Memory B cell (primary cell): ENCODE measurements around the gene PRKG2.

Source experiments
- ATAC-seq: fragments of 150-1000 bp; cut with Tn5 transposase; 2 replicates; pipeline ENCODE4 v1.10.0; 2021; ENCODE audit warnings: low read depth, mild to moderate bottlenecking, moderate library complexity
- DNase-seq, 2 donors: peaks; one replicate each; pipeline ENCODE4 v3.0.0; 2022; ENCODE audit warnings: low spot score in 2 of 2
- H3K27ac Mint-ChIP-seq: one replicate; pipeline ENCODE4 v1.8.0; 2022; ENCODE audit warnings: mild to moderate bottlenecking, moderate library complexity, mixed read lengths
- H3K27me3 Mint-ChIP-seq: one replicate; pipeline ENCODE4 v1.8.0; 2022; ENCODE audit warnings: mixed read lengths
- H3K36me3 Mint-ChIP-seq: one replicate; pipeline ENCODE4 v1.8.0; 2022; ENCODE audit warnings: mild to moderate bottlenecking, mixed read lengths
- H3K4me1 Mint-ChIP-seq: one replicate; pipeline ENCODE4 v1.8.0; 2022; ENCODE audit warnings: mixed read lengths
- H3K4me3 Mint-ChIP-seq: one replicate; pipeline ENCODE4 v1.8.0; 2022; ENCODE audit warnings: mild to moderate bottlenecking, moderate library complexity, mixed read lengths
- H3K9me3 Mint-ChIP-seq: one replicate; pipeline ENCODE4 v1.8.0; 2022; ENCODE audit warnings: mixed read lengths

The PRKG2 gene

GRCh38 chr4:81081156-81081555 is 133.9 kb downstream of the PRKG2 start:
- ATAC-seq (no peak), DNase-seq (no peak)
- no peak overlapping the region for H3K4me3 Mint-ChIP-seq
- H3K9me3 Mint-ChIP-seq: peaks cover 2% of the 10 kb centered on the region
- peaks cover 9% of the 10 kb centered on the region for H3K27me3 Mint-ChIP-seq
- H3K27ac Mint-ChIP-seq: no peak overlapping the region
- peaks cover 3% of the 10 kb centered on the region for H3K36me3 Mint-ChIP-seq
- no peaks in the 10 kb centered on the region for H3K4me1 Mint-ChIP-seq

- ATAC-seq: no peak
- Mint-ChIP-seq H3K27me3 (peaks cover 4% of the 10 kb centered on the region), H3K9me3 (no peaks in the 10 kb centered on the region), H3K4me3 (no peak overlapping the region), H3K4me1 (peaks cover 2% of the 10 kb centered on the region), H3K36me3 (no peaks in the 10 kb centered on the region), H3K27ac (no peak overlapping the region)
- DNase-seq: no peak
Observed at GRCh38 chr4:81071013-81071412, 144.0 kb downstream of the PRKG2 start.

GRCh38 chr4:81069706-81070331 is 145.2 kb downstream of the PRKG2 start:
- Mint-ChIP-seq H3K27me3 (peaks cover 3% of the 10 kb centered on the region), H3K27ac (no peak overlapping the region), H3K4me3 (no peak overlapping the region), H3K9me3 (no peaks in the 10 kb centered on the region), H3K4me1 (peaks cover 2% of the 10 kb centered on the region), H3K36me3 (no peaks in the 10 kb centered on the region)
- DNase-seq (peak; percentile 49 to 59), ATAC-seq (peak; percentile 85)

GRCh38 chr4:81065446-81065845 is 149.6 kb downstream of the PRKG2 start:
- Mint-ChIP-seq H3K4me1 (peaks cover 2% of the 10 kb centered on the region), H3K36me3 (no peaks in the 10 kb centered on the region), H3K27ac (no peak overlapping the region), H3K27me3 (peaks cover 7% of the 10 kb centered on the region), H3K9me3 (no peaks in the 10 kb centered on the region), H3K4me3 (no peak overlapping the region)
- DNase-seq: no peak
- ATAC-seq: no peak

GRCh38 chr4:81062001-81062400 is 153.0 kb downstream of the PRKG2 start:
- no peaks in the 10 kb centered on the region for H3K36me3 Mint-ChIP-seq
- H3K27me3 Mint-ChIP-seq: peaks cover 4% of the 10 kb centered on the region
- H3K4me3 Mint-ChIP-seq: no peak overlapping the region
- H3K4me1 Mint-ChIP-seq: no peaks in the 10 kb centered on the region
- H3K27ac Mint-ChIP-seq: no peak overlapping the region
- no peak for DNase-seq
- H3K9me3 Mint-ChIP-seq: no peaks in the 10 kb centered on the region
- ATAC-seq: no peak

GRCh38 chr4:81061344-81061730 is 153.7 kb downstream of the PRKG2 start:
- H3K27me3 Mint-ChIP-seq: peaks cover 4% of the 10 kb centered on the region
- ATAC-seq: no peak
- no peak overlapping the region for H3K4me3 Mint-ChIP-seq
- no peaks in the 10 kb centered on the region for H3K9me3 Mint-ChIP-seq
- DNase-seq: no peak
- H3K4me1 Mint-ChIP-seq: no peaks in the 10 kb centered on the region
- H3K27ac Mint-ChIP-seq: no peak overlapping the region
- H3K36me3 Mint-ChIP-seq: no peaks in the 10 kb centered on the region

GRCh38 chr4:81060587-81061343 is 154.3 kb downstream of the PRKG2 start:
- ATAC-seq (no peak), DNase-seq (no peak)
- Mint-ChIP-seq H3K27ac (no peak overlapping the region), H3K36me3 (no peaks in the 10 kb centered on the region), H3K27me3 (peaks cover 4% of the 10 kb centered on the region), H3K9me3 (no peaks in the 10 kb centered on the region), H3K4me1 (no peaks in the 10 kb centered on the region), H3K4me3 (no peak overlapping the region)

- peaks cover 2% of the 10 kb centered on the region for H3K27me3 Mint-ChIP-seq
- ATAC-seq (no peak), DNase-seq (no peak)
- no peaks in the 10 kb centered on the region for H3K36me3 Mint-ChIP-seq
- H3K27ac Mint-ChIP-seq: no peak overlapping the region
- H3K4me3 Mint-ChIP-seq: no peak overlapping the region
- no peaks in the 10 kb centered on the region for H3K9me3 Mint-ChIP-seq
- no peaks in the 10 kb centered on the region for H3K4me1 Mint-ChIP-seq
Observed at GRCh38 chr4:81058621-81059020, 156.4 kb downstream of the PRKG2 start.

GRCh38 chr4:81052119-81053068 is 162.6 kb downstream of the PRKG2 start:
- H3K27ac Mint-ChIP-seq: no peak overlapping the region
- H3K4me3 Mint-ChIP-seq: no peak overlapping the region
- H3K4me1 Mint-ChIP-seq: peaks cover 7% of the 10 kb centered on the region
- no peaks in the 10 kb centered on the region for H3K9me3 Mint-ChIP-seq
- H3K36me3 Mint-ChIP-seq: no peaks in the 10 kb centered on the region
- no peaks in the 10 kb centered on the region for H3K27me3 Mint-ChIP-seq
- peak; percentile 51 to 59 for DNase-seq
- ATAC-seq: peak; percentile 97

- peaks cover 7% of the 10 kb centered on the region for H3K4me1 Mint-ChIP-seq
- ATAC-seq (no peak), DNase-seq (no peak)
- H3K4me3 Mint-ChIP-seq: no peak overlapping the region
- no peak overlapping the region for H3K27ac Mint-ChIP-seq
- no peaks in the 10 kb centered on the region for H3K9me3 Mint-ChIP-seq
- H3K36me3 Mint-ChIP-seq: no peaks in the 10 kb centered on the region
- H3K27me3 Mint-ChIP-seq: peaks cover 7% of the 10 kb centered on the region
Observed at GRCh38 chr4:81049907-81050306, 165.1 kb downstream of the PRKG2 start.

GRCh38 chr4:81049330-81049729 is 165.7 kb downstream of the PRKG2 start:
- peaks cover 7% of the 10 kb centered on the region for H3K27me3 Mint-ChIP-seq
- no peak overlapping the region for H3K4me3 Mint-ChIP-seq
- H3K9me3 Mint-ChIP-seq: no peaks in the 10 kb centered on the region
- no peaks in the 10 kb centered on the region for H3K36me3 Mint-ChIP-seq
- DNase-seq (no peak), ATAC-seq (no peak)
- H3K4me1 Mint-ChIP-seq: peaks cover 7% of the 10 kb centered on the region
- H3K27ac Mint-ChIP-seq: no peak overlapping the region

GRCh38 chr4:81042578-81043365 is 172.2 kb downstream of the PRKG2 start:
- peaks cover 7% of the 10 kb centered on the region for H3K27me3 Mint-ChIP-seq
- H3K27ac Mint-ChIP-seq: no peak overlapping the region
- DNase-seq (no peak), ATAC-seq (no peak)
- H3K9me3 Mint-ChIP-seq: no peaks in the 10 kb centered on the region
- H3K36me3 Mint-ChIP-seq: no peaks in the 10 kb centered on the region
- H3K4me3 Mint-ChIP-seq: no peak overlapping the region
- H3K4me1 Mint-ChIP-seq: no peaks in the 10 kb centered on the region

- Mint-ChIP-seq H3K36me3 (no peaks in the 10 kb centered on the region), H3K9me3 (no peaks in the 10 kb centered on the region), H3K4me3 (no peak overlapping the region), H3K27ac (no peak overlapping the region), H3K27me3 (no peaks in the 10 kb centered on the region), H3K4me1 (no peaks in the 10 kb centered on the region)
- DNase-seq (peak in 1 of 2 donors; percentile 48), ATAC-seq (peak; percentile 32)
Observed at GRCh38 chr4:81040012-81040659, 174.9 kb downstream of the PRKG2 start.
